ENCODE measurements around the gene SYCP2L. TPM values are rescaled to one million over a fixed set of nuclear protein-coding genes. Genes with fewer than 3 reads are reported as not detected.

Gene SYCP2L
- total RNA-seq, 4 donors from 2014 or later: 0.78 to 4.5 (median 1.8) TPM

DNA sequence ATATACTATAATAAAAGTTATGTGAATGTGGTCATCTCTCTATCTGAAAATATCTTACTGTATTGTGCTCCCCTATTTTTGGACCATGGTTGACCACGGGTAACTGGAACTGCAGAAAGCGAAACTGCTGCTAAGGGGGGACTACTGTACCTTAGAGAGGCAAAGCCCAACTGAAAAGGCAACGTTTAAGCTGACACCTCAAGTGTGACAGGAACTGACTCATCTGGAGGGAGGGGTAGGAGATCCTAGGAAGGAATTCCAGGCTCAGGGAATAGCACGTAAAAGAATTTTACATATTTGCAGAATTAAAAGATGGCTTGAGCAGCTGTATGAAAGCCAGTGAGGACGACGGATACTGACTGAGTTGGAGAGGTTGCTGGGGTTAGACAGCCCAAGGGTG, 122.5 kb downstream of the SYCP2L start:
- Histone ChIP-seq H3K4me3 (replicated peaks in 1 of 3) (no peak overlapping the region), H3K27ac (no peak overlapping the region), H3K9me3 (no peaks in the 10 kb centered on the region), H3K27me3 (no peaks in the 10 kb centered on the region), H3K4me1 (no peaks in the 10 kb centered on the region), H3K36me3 (no peaks in the 10 kb centered on the region)
- intact Hi-C loops (cut with DNase I): no loop called here
- TF ChIP-seq POLR2A (IDR thresholded peaks at IDR 0.05): no peak
- TF ChIP-seq, protein P1, sequence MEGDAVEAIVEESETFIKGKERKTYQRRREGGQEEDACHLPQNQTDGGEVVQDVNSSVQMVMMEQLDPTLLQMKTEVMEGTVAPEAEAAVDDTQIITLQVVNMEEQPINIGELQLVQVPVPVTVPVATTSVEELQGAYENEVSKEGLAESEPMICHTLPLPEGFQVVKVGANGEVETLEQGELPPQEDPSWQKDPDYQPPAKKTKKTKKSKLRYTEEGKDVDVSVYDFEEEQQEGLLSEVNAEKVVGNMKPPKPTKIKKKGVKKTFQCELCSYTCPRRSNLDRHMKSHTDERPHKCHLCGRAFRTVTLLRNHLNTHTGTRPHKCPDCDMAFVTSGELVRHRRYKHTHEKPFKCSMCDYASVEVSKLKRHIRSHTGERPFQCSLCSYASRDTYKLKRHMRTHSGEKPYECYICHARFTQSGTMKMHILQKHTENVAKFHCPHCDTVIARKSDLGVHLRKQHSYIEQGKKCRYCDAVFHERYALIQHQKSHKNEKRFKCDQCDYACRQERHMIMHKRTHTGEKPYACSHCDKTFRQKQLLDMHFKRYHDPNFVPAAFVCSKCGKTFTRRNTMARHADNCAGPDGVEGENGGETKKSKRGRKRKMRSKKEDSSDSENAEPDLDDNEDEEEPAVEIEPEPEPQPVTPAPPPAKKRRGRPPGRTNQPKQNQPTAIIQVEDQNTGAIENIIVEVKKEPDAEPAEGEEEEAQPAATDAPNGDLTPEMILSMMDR (IDR thresholded peaks at IDR 0.05): no peak
- WGBS, 2 donors: 70 to 71% methylated on average over 6 of the region's 6 CpGs
- no peak for DNase-seq

DNA sequence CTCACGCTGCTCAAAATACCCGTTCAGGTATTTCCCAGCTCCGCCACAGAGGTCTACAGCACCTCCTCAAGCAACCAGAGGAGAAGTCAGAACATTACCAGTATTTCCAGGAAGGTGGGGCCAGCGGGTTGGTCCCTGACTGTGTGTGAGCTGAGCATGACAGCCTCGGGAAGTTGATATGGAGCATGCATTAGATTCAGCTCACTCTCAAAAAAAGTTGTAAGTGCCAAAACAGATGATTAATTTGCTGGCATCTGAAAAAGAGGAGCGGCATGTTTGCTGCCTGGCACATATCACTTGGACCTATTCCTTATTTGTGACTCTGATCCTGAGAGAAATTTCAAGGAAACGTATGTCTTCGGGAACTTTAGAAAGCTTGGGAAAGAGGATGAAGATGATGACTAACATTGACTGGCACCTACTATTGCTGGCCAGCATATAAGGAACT, 125.0 kb downstream of the SYCP2L start:
- WGBS, 2 donors: 53% methylated on average over 8 of the region's 8 CpGs
- Histone ChIP-seq H3K36me3 (no peaks in the 10 kb centered on the region), H3K27ac (no peak overlapping the region), H3K4me1 (no peaks in the 10 kb centered on the region), H3K4me3 (replicated peaks in 1 of 3) (no peak overlapping the region), H3K27me3 (no peaks in the 10 kb centered on the region), H3K9me3 (no peaks in the 10 kb centered on the region)
- intact Hi-C loops (cut with DNase I): no loop called here
- no peak for TF ChIP-seq POLR2A (IDR thresholded peaks at IDR 0.05)
- TF ChIP-seq, protein P1 (IDR thresholded peaks at IDR 0.05): no peak
- DNase-seq: no peak

DNA sequence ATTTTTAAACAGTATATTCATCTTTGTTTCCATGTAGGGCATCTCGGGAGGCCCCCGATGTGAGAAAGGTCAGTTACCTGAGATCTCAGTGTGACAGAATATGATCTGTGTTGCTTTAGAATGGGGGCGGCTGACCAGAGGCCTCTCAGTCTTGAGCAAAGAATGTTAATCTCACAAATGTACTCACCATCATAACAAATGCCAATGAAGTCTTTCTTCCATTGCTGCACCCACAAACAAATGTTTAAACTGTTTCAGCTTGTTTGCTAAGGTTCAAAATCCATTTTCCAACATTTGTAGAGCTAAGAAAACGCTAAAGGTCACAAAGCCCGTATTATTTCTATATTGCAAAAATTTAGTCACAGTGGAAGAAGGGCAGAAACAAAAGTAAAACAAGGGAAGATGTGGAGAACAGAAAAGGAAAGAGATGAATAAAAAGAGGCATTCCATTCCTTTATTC, 125.5 kb downstream of the SYCP2L start:
- WGBS, 2 donors: 64 to 76% methylated on average over 5 of the region's 5 CpGs
- no peak overlapping the region for H3K4me3 ChIP-seq (replicated peaks in 1 of 3)
- H3K27me3 ChIP-seq: no peaks in the 10 kb centered on the region
- intact Hi-C loops (cut with DNase I): no loop called here
- no peaks in the 10 kb centered on the region for H3K9me3 ChIP-seq
- no peak for DNase-seq
- H3K36me3 ChIP-seq: no peaks in the 10 kb centered on the region
- no peaks in the 10 kb centered on the region for H3K4me1 ChIP-seq
- H3K27ac ChIP-seq: no peak overlapping the region
- TF ChIP-seq, protein P1 (IDR thresholded peaks at IDR 0.05): no peak
- TF ChIP-seq POLR2A (IDR thresholded peaks at IDR 0.05): no peak

DNA sequence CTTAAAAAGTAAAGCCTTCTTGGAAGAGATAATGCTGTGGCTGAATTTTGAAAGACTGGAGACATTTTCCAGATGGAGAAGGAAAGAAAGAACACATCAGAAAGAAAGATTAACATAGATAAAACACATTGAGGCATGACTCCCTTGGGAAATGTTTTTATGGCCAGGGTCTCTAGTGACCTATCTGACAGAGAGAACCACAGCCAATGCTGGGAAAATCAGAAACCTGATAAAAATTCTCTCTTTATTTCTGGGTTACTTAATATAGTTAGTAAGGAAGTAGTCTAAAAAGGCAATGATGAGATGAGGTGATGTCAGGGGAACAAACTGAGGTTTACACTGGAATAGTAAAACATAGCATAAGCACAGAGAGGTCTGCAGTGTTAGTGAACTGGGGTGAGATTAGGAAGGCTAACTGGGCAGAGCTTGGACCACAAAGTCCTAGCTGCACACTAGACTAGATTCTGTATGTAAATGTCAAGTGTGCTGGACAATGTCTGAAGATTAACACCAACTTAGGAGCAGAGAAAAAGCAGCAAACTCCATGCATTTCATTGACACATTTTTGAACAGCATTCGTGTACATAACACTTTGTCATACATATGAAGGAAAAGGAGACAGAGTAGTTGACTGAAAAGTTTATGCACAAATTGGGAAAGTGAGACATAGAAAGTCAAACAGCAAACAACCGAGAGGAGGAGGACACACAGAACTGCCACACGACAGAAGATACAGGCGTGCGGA, 126.3 kb downstream of the SYCP2L start:
- Histone ChIP-seq H3K36me3 (no peaks in the 10 kb centered on the region), H3K9me3 (no peaks in the 10 kb centered on the region), H3K4me3 (replicated peaks in 1 of 3) (no peak overlapping the region), H3K4me1 (no peaks in the 10 kb centered on the region), H3K27me3 (no peaks in the 10 kb centered on the region), H3K27ac (no peak overlapping the region)
- no peak for DNase-seq
- 89 to 92% methylated on average over 5 of the region's 5 CpGs for WGBS, 2 donors
- TF ChIP-seq POLR2A (IDR thresholded peaks at IDR 0.05): no peak
- TF ChIP-seq, protein P1 (IDR thresholded peaks at IDR 0.05): no peak
- intact Hi-C loops (cut with DNase I): no loop called here

DNA sequence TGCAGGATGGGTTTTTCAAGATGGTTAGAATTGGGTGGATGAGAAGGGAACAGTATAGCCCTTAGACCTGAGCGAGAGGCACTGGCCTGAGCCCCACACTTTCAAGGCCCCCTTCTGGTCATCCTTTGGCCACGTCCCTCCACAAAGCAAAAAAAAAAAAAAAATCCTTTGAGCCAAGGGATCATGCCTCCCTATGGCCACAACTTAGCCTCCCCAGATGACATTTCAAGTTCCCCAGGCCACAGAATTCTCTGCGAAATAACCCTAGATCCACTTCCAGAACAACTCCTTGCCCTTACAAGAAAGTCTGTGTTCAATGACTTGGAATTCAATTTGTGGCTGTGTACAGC, 126.8 kb downstream of the SYCP2L start:
- no peaks in the 10 kb centered on the region for H3K9me3 ChIP-seq
- WGBS, 2 donors: 80 to 90% methylated on average over 3 of the region's 3 CpGs

More for the DNA sequence above, 126.8 kb downstream of the SYCP2L start:
- no peaks in the 10 kb centered on the region for H3K36me3 ChIP-seq
- intact Hi-C loops (cut with DNase I): no loop called here
- TF ChIP-seq POLR2A (IDR thresholded peaks at IDR 0.05): no peak
- TF ChIP-seq, protein P1 (IDR thresholded peaks at IDR 0.05): no peak
- no peaks in the 10 kb centered on the region for H3K27me3 ChIP-seq
- no peak overlapping the region for H3K27ac ChIP-seq
- DNase-seq: no peak
- no peaks in the 10 kb centered on the region for H3K4me1 ChIP-seq
- H3K4me3 ChIP-seq (replicated peaks in 1 of 3): no peak overlapping the region
